Ishikawa (cell line): Measurements from ENCODE around the gene ADAMTS12.

Source experiments
- CEBPB ChIP-seq: IDR thresholded peaks from 2 replicates; pipeline ENCODE4 v1.6.1; 2012
- CREB1 ChIP-seq: IDR thresholded peaks from 2 replicates; pipeline ENCODE4 v1.6.1; 2012; ENCODE audit warnings: low read depth
- EP300 ChIP-seq: IDR thresholded peaks from 2 replicates; pipeline ENCODE4 v1.6.1; 2012; ENCODE audit warnings: borderline replicate concordance
- FOXM1 ChIP-seq: IDR thresholded peaks from 2 replicates; pipeline ENCODE4 v1.6.1; 2012; ENCODE audit warnings: low read depth, borderline replicate concordance
- REST ChIP-seq: IDR thresholded peaks from 2 replicates; pipeline ENCODE4 v1.6.1; 2012; ENCODE audit warnings: low read depth, mild to moderate bottlenecking
- YY1 ChIP-seq: IDR thresholded peaks from 2 replicates; pipeline ENCODE4 v1.6.1; 2012; ENCODE audit warnings: low read depth

- TF ChIP-seq CEBPB (no peak), EP300 (no peak), CREB1 (no peak), REST (no peak), FOXM1 (no peak), YY1 (no peak)
These were observed 59.2 kb downstream of the ADAMTS12 start for GRCh38 chr5:33832404-33833236.
